ENCODE measurements around the gene PKP4. TPM values are rescaled to one million over a fixed set of nuclear protein-coding genes. Genes with fewer than 3 reads are reported as not detected.
"Not testable (repeated sequence)": the region's sequence is repeated elsewhere in the genome, so short reads cannot be mapped to it uniquely, and the experiment has no call there.

PKP4 gene
- total RNA-seq, 1 donor from 2014 or later = 39.4 TPM

DNA sequence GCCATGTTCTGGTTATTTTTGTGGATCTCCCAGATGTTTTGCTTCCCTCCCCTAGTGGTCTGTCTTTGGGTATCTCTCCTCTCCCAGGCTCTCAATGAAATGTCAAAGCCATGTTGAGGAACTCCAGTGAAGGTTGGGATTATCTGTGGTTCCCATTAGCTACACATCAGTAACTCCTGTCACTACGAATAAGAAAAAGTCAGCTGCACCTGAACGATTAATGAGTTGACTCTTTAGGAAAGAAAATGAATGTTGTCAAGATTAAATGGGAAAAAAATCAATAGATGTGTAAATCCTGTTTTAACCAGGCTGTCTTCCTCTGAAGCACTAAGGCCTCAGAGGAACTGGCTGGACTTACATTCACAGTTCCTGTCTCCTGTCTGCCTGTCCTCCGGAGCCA, 244.3 kb downstream of the PKP4 start:
- no peak for DNase-seq (ENCODE audit: low spot score)
- peaks cover 10% of the 10 kb centered on the region for H3K36me3 Mint-ChIP-seq (ENCODE audit: low read depth)
- H3K4me3 Mint-ChIP-seq (ENCODE audit: unreplicated experiment) = no peak overlapping the region
- no peaks in the 10 kb centered on the region for H3K4me1 Mint-ChIP-seq (ENCODE audit: low read depth)
- H3K27ac Mint-ChIP-seq (ENCODE audit: unreplicated experiment) = no peak overlapping the region
- no peak for TF ChIP-seq CTCF (IDR thresholded peaks at IDR 0.05)
- H3K27me3 Mint-ChIP-seq (ENCODE audit: low read depth) = no peaks in the 10 kb centered on the region
- H3K9me3 Mint-ChIP-seq (ENCODE audit: low read depth) = peaks cover 25% of the 10 kb centered on the region

GRCh38 chr2:158702740-158703139, 246.0 kb downstream of the PKP4 start:
- H3K27me3 Mint-ChIP-seq (ENCODE audit: low read depth) = no peaks in the 10 kb centered on the region
- H3K4me3 Mint-ChIP-seq (ENCODE audit: unreplicated experiment) = no peak overlapping the region
- H3K27ac Mint-ChIP-seq (ENCODE audit: unreplicated experiment) = no peak overlapping the region
- no peak for DNase-seq (ENCODE audit: low spot score)
- TF ChIP-seq CTCF (IDR thresholded peaks at IDR 0.05) = no peak
- H3K4me1 Mint-ChIP-seq (ENCODE audit: low read depth) = no peaks in the 10 kb centered on the region
- peaks cover 13% of the 10 kb centered on the region for H3K9me3 Mint-ChIP-seq (ENCODE audit: low read depth)
- H3K36me3 Mint-ChIP-seq (ENCODE audit: low read depth) = peaks cover 2% of the 10 kb centered on the region

- DNase-seq (ENCODE audit: low spot score); H3K36me3 Mint-ChIP-seq (ENCODE audit: low read depth); H3K4me3 Mint-ChIP-seq (ENCODE audit: unreplicated experiment); H3K27me3 Mint-ChIP-seq (ENCODE audit: low read depth); H3K4me1 Mint-ChIP-seq (ENCODE audit: low read depth); H3K27ac Mint-ChIP-seq (ENCODE audit: unreplicated experiment): not testable (repeated sequence)
- peaks cover 12% of the 10 kb centered on the region for H3K9me3 Mint-ChIP-seq (ENCODE audit: low read depth)
These were observed 248.1 kb downstream of the PKP4 start for GRCh38 chr2:158704724-158705465.

DNA sequence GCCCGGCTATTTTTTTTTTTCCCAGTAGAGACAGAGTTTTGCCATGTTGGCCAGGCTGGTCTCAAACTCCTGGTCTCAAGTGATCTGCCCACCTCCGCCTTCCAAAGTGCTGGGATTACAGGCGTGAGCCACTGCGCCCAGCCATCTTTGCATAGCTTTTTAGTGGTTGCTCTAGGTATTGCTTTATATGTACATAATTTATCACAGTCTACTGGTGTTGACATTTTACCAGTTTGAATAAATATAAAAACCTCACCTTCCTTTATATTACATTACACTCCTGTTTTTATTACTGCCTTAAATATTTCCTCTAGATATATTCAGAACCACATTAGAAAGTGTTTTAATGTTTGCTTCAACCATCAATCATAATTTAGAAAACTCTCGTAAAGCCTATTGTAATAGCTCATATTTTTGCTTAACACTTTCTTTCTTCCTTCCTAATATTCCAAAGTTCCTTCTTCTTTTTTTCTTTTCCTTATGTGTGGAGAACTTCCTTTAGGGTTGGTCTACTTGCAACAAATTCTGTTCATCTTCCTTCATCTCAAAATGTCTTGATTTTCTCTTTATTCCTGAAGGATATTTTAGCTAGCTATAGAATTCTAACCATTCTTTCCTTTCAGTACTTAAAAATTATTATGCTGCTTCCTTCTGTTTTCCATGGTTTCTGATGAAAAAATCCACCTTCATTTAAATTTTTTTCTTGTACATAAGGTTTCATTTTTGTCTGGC, 256.2 kb downstream of the PKP4 start:
- no peak for TF ChIP-seq CTCF (IDR thresholded peaks at IDR 0.05)
- Mint-ChIP-seq H3K27me3 (ENCODE audit: low read depth) (no peaks in the 10 kb centered on the region), H3K36me3 (ENCODE audit: low read depth) (peaks cover 12% of the 10 kb centered on the region), H3K4me1 (ENCODE audit: low read depth) (peaks cover 7% of the 10 kb centered on the region), H3K27ac (ENCODE audit: unreplicated experiment) (no peak overlapping the region), H3K4me3 (ENCODE audit: unreplicated experiment) (no peak overlapping the region), H3K9me3 (ENCODE audit: low read depth) (peaks cover 25% of the 10 kb centered on the region)
- no peak for DNase-seq (ENCODE audit: low spot score)

- no peaks in the 10 kb centered on the region for H3K27me3 Mint-ChIP-seq (ENCODE audit: low read depth)
- H3K36me3 Mint-ChIP-seq (ENCODE audit: low read depth) = peaks cover 12% of the 10 kb centered on the region
- no peak overlapping the region for H3K27ac Mint-ChIP-seq (ENCODE audit: unreplicated experiment)
- TF ChIP-seq CTCF (IDR thresholded peaks at IDR 0.05) = no peak
- no peak for DNase-seq (ENCODE audit: low spot score)
- H3K4me3 Mint-ChIP-seq (ENCODE audit: unreplicated experiment) = no peak overlapping the region
- peaks cover 7% of the 10 kb centered on the region for H3K4me1 Mint-ChIP-seq (ENCODE audit: low read depth)
- H3K9me3 Mint-ChIP-seq (ENCODE audit: low read depth) = peaks cover 25% of the 10 kb centered on the region
These were observed 256.9 kb downstream of the PKP4 start for GRCh38 chr2:158713523-158714138.
